A549 (cell line): Measurements from ENCODE around the gene GADD45B. TPM values are rescaled to one million over a fixed set of nuclear protein-coding genes. Genes with fewer than 3 reads are reported as not detected.

Experiments
- ATAC-seq, 2 experiments: fragments of 200-7000 bp in 1 of 2; fragments of >200 bp in 1 of 2; cut with Nextera tagmentation in 1 of 2; cut with Tn5 transposase in 1 of 2; 3 replicates each; pipeline versions ENCODE4 v1.8.0 to v1.9.1; 2018 to 2020; ENCODE audit warnings: mild to moderate bottlenecking in 1 of 2, moderate library complexity in 1 of 2
- CTCF ChIA-PET: fragments of 300-600 bp; sonication (Branson Sonifier 250); formaldehyde crosslinking; extraction: SDS; loops from one replicate; lab custom pipeline; 2021; ENCODE audit warnings: antibody characterized with exemption, inconsistent platforms; lab: Yijun Ruan, JAX
- POLR2A ChIA-PET: fragments of 350-600 bp; formaldehyde crosslinking; extraction: SDS; loops from one replicate; lab custom pipeline; 2021; ENCODE audit warnings: antibody characterized with exemption, inconsistent platforms; lab: Yijun Ruan, JAX
- DNase-seq, 2 experiments: peaks; one replicate each; pipeline versions ENCODE4 v3.0.0 to v3.0.0-alpha.2; 2011 to 2016; ENCODE audit warnings: low read depth in 1 of 2, low spot score in 1 of 2
- FAIRE-seq: peaks from 2 replicates; lab custom pipeline; 2011; peaks lifted over from hg19 to GRCh38; lab: Jason Lieb, UNC
- H3K27ac ChIP-seq, 2 experiments: fragments of >200 bp; sonication (Bioruptor Twin); formaldehyde crosslinking; 3 replicates each; pipeline ENCODE4 v1.5.1; 2016 to 2017
- H3K4me1 ChIP-seq: fragments of >200 bp; sonication (Bioruptor Twin); formaldehyde crosslinking; 3 replicates; pipeline ENCODE4 v1.6.1; 2016
- H3K4me2 ChIP-seq: fragments of >200 bp; sonication (Bioruptor Twin); formaldehyde crosslinking; 3 replicates; pipeline ENCODE4 v1.6.1; 2016
- H3K4me3 ChIP-seq: fragments of >200 bp; sonication (Bioruptor Twin); formaldehyde crosslinking; 3 replicates; pipeline ENCODE4 v1.5.1; 2016
- H3K9me3 ChIP-seq: fragments of >200 bp; sonication (Bioruptor Twin); formaldehyde crosslinking; 3 replicates; pipeline ENCODE4 v1.6.1; 2016
- CHD4 ChIP-seq: fragments of 200-600 bp; sonication (generic); IDR thresholded peaks from 2 replicates; pipeline ENCODE4 v1.6.1; 2016; ENCODE audit warnings: antibody characterized with exemption, mild to moderate bottlenecking, borderline replicate concordance
- E2F6 ChIP-seq: IDR thresholded peaks from 2 replicates; pipeline ENCODE4 v1.6.1; 2012; ENCODE audit warnings: low read depth, borderline replicate concordance
- ELK1 ChIP-seq: fragments of 150-350 bp; IDR thresholded peaks from 2 replicates; pipeline ENCODE4 v1.6.1; 2014; ENCODE audit warnings: low read depth, mild to moderate bottlenecking, low read length
- EP300 ChIP-seq, 2 experiments: fragments of >200 bp; sonication (Bioruptor Twin); formaldehyde crosslinking; IDR thresholded peaks; 2 replicates in 1 of 2; 3 replicates in 1 of 2; pipeline ENCODE4 v1.6.1; 2016 to 2017
- HOXB5 ChIP-seq: fragments of 250-450 bp; sonication (Bioruptor Pico); IDR thresholded peaks from 2 replicates; pipeline ENCODE4 v1.5.0; 2020; ENCODE audit warnings: mild to moderate bottlenecking, moderate library complexity
- KDM1A ChIP-seq: fragments of 200-600 bp; sonication (generic); IDR thresholded peaks from 2 replicates; pipeline ENCODE4 v1.6.1; 2016; ENCODE audit warnings: low read depth, mild to moderate bottlenecking
- MYC ChIP-seq: IDR thresholded peaks from 2 replicates; pipeline ENCODE4 v1.6.1; 2012; ENCODE audit warnings: mild to moderate bottlenecking, inconsistent platforms, low read length, improper control_type of control experiment, borderline replicate concordance
- POLR2A ChIP-seq: IDR thresholded peaks from 2 replicates; pipeline ENCODE4 v1.6.1; 2012; ENCODE audit warnings: mild to moderate bottlenecking, low read length
- POLR2AphosphoS2 ChIP-seq: conservative IDR thresholded peaks from 2 replicates; pipeline ENCODE4 v1.6.1; 2012; ENCODE audit warnings: low read length, improper control_type of control experiment, inconsistent platforms
- RAD21 ChIP-seq, 2 experiments: fragments of >200 bp in 1 of 2; sonication (Bioruptor Twin) in 1 of 2; formaldehyde crosslinking in 1 of 2; IDR thresholded peaks in 1 of 2; conservative IDR thresholded peaks in 1 of 2; 2 replicates in 1 of 2; 3 replicates in 1 of 2; pipeline ENCODE4 v1.6.1; 2012 to 2018; ENCODE audit warnings: inconsistent platforms in 1 of 2
- RARB ChIP-seq: fragments of 250-450 bp; sonication (Bioruptor Pico); IDR thresholded peaks from 2 replicates; pipeline ENCODE4 v1.8.0; 2021; ENCODE audit warnings: mild to moderate bottlenecking, moderate library complexity
- RCOR1 ChIP-seq: fragments of 150-350 bp; IDR thresholded peaks from 2 replicates; pipeline ENCODE4 v1.6.1; 2014; ENCODE audit warnings: antibody characterized with exemption, low read length, low read depth
- SMC3 ChIP-seq: fragments of >200 bp; sonication (Bioruptor Twin); formaldehyde crosslinking; IDR thresholded peaks from 3 replicates; pipeline ENCODE4 v1.6.1; 2018; ENCODE audit warnings: inconsistent platforms
- TFCP2L1 ChIP-seq: fragments of 250-450 bp; sonication (Bioruptor Pico); IDR thresholded peaks from 2 replicates; pipeline ENCODE4 v1.5.0; 2021; ENCODE audit warnings: mild to moderate bottlenecking
- TP53 ChIP-seq: fragments of 250-450 bp; sonication (Bioruptor Pico); IDR thresholded peaks from 2 replicates; pipeline ENCODE4 v1.5.0; 2021; ENCODE audit warnings: mild to moderate bottlenecking, moderate library complexity
- ZC3H11A ChIP-seq: fragments of 450-650 bp; IDR thresholded peaks from 2 replicates; pipeline ENCODE4 v1.6.1; 2014; ENCODE audit warnings: antibody characterized with exemption, mild to moderate bottlenecking
- ZFP36 ChIP-seq: fragments of 450-650 bp; IDR thresholded peaks from 2 replicates; pipeline ENCODE4 v1.6.1; 2014; ENCODE audit warnings: borderline replicate concordance; ENCODE audit not compliant: partially characterized antibody
- WGBS: methylation state at CpG from one replicate; pipeline ENCODE4 v1.1.6; 2017; ENCODE audit errors: missing lambda C conversion rate; 5-methylcytosine and 5-hydroxymethylcytosine counted together
- polyA plus RNA-seq, 4 experiments: library from polyadenylated mRNA; depleted of rRNA in 3 of 4; stranded (reverse); fragments of >200 nt; fragmentation: RNase III in 1 of 4; extraction: RNeasy Plus Mini Kit Qiagen cat#74134 plus additional on column Dnase treatment in 1 of 4; gene quantifications; 2 replicates in 3 of 4; 3 replicates in 1 of 4; pipeline ENCODE4 v1.2.3, GENCODE V29; 2011 to 2017
- TF ChIP-seq, protein P1 (sequence below): fragments of 250-450 bp; sonication (Bioruptor Pico); IDR thresholded peaks from 2 replicates; pipeline ENCODE4 v1.5.0; 2021; ENCODE audit warnings: mild to moderate bottlenecking, moderate library complexity, borderline replicate concordance
- TF ChIP-seq, protein P2 (sequence below): IDR thresholded peaks from 2 replicates; pipeline ENCODE4 v1.6.1; 2012
- TF ChIP-seq, protein P3 (sequence below): fragments of 450-650 bp; IDR thresholded peaks from 2 replicates; pipeline ENCODE4 v1.6.1; 2014; ENCODE audit warnings: antibody characterized with exemption
- TF ChIP-seq, protein P4 (sequence below): fragments of >200 bp; sonication (Bioruptor Twin); formaldehyde crosslinking; IDR thresholded peaks from 2 replicates; pipeline ENCODE4 v1.6.1; 2016

The GADD45B gene
- polyA plus RNA-seq, 2 of the 4 experiments (the other 2 are of a cell fraction), result 39.9 to 72.5 TPM

DNA sequence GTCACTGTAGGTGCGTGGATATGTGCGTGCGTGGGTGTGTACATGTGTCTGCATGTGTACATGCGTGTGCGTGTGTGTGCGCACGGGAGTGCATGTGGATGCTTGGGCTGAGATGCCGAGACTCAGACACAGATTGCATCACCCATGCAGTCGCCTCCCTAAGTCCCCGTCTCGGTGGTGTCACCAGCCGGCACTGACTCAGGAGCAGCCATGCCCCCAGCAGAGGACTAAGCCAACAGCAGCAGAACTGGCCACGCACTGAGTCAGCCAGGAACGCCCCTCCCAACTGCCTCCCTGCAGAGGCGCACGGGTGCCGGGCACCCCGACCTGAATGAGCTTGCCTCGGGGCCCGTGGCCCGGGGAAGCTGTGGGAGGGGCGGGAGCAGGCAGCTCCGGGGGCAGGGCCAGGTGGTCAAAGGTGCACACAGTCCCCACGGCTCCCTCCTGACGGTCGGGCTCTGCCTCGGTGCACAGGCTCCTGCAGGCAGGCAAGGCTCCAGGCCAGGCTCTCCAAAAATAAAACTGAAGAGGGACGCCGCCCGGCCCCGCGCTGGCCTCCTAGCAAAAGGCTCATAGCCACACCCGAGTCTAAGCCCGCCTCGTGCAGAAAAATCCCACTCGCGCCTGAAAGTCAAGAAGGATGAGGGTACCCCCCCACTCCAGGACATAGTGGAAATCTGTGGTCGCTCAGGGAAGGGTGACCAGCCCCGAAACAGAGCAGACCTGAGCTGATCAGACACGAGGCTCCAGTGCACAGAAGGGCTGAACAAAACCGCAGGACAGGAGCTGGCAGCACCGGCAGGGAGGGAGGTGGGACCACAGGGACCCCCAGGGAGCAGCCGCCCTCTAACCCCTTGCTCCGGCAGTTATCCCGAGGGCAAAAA lies 49.2 kb downstream of the GADD45B start (continued):
- TF ChIP-seq, protein P1, sequence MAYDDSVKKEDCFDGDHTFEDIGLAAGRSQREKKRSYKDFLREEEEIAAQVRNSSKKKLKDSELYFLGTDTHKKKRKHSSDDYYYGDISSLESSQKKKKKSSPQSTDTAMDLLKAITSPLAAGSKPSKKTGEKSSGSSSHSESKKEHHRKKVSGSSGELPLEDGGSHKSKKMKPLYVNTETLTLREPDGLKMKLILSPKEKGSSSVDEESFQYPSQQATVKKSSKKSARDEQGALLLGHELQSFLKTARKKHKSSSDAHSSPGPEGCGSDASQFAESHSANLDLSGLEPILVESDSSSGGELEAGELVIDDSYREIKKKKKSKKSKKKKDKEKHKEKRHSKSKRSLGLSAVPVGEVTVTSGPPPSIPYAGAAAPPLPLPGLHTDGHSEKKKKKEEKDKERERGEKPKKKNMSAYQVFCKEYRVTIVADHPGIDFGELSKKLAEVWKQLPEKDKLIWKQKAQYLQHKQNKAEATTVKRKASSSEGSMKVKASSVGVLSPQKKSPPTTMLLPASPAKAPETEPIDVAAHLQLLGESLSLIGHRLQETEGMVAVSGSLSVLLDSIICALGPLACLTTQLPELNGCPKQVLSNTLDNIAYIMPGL (CRISPR knock-in tag), result no peak
- no peak for TF ChIP-seq CHD4
- peak; percentile 59 to 77; a peak in 3 of 5 replicates for TF ChIP-seq EP300 (IDR thresholded peaks at IDR 0.05)
- no peak for TF ChIP-seq RCOR1
- peak; percentile 4 to 36; a peak in 2 of 5 replicates for TF ChIP-seq RAD21 (conservative IDR thresholded peaks at IDR 0.05 in 1 of 2, IDR thresholded peaks at IDR 0.05 in 1 of 2)
- no peak for TF ChIP-seq RARB (CRISPR knock-in tag)
- TF ChIP-seq, protein P2, sequence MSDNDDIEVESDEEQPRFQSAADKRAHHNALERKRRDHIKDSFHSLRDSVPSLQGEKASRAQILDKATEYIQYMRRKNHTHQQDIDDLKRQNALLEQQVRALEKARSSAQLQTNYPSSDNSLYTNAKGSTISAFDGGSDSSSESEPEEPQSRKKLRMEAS, result peak; percentile 71

- no peak for TF ChIP-seq POLR2A
- TF ChIP-seq ZFP36, result no peak
- TF ChIP-seq, protein P3, sequence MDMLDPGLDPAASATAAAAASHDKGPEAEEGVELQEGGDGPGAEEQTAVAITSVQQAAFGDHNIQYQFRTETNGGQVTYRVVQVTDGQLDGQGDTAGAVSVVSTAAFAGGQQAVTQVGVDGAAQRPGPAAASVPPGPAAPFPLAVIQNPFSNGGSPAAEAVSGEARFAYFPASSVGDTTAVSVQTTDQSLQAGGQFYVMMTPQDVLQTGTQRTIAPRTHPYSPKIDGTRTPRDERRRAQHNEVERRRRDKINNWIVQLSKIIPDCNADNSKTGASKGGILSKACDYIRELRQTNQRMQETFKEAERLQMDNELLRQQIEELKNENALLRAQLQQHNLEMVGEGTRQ, result no peak
- TF ChIP-seq TFCP2L1 (CRISPR knock-in tag), result no peak
- TF ChIP-seq E2F6, result no peak
- TF ChIP-seq ZC3H11A, result no peak
- TF ChIP-seq ELK1, result no peak
- no peak for TF ChIP-seq POLR2AphosphoS2
- no peak for TF ChIP-seq TP53 (CRISPR knock-in tag)
- TF ChIP-seq, protein P4, sequence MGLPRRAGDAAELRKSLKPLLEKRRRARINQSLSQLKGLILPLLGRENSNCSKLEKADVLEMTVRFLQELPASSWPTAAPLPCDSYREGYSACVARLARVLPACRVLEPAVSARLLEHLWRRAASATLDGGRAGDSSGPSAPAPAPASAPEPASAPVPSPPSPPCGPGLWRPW, result no peak
- TF ChIP-seq SMC3, result no peak
- no peak for TF ChIP-seq KDM1A
- no peak for TF ChIP-seq HOXB5 (CRISPR knock-in tag)
- TF ChIP-seq RAD21 (conservative IDR thresholded peaks at IDR 0.05 in 1 of 2, IDR thresholded peaks at IDR 0.05 in 1 of 2), result no peak
- TF ChIP-seq MYC, result no peak
- no peak overlapping the region for H3K4me3 ChIP-seq
- FAIRE-seq (no peak), DNase-seq (no peak), ATAC-seq (no peak)
- WGBS, result 74% methylated on average over 11 of the region's 14 CpGs
- no peak overlapping the region for H3K4me2 ChIP-seq
- H3K9me3 ChIP-seq, result no peaks in the 10 kb centered on the region
- peaks cover 59% of the 10 kb centered on the region for H3K4me1 ChIP-seq
- CTCF ChIA-PET, result no interaction called here
- H3K27ac ChIP-seq, result peak overlapping the region; percentile 89 to 94
- POLR2A ChIA-PET, result interaction anchor here (2.6 kb wide), 1 partner anchor 51 kb away, joined by 11 read pairs; the partner anchor contains the start of gene GADD45B
Measured at GRCh38 chr19:2527171-2527570, 51.2 kb downstream of the GADD45B start.
